ENCODE measurements around the gene EP400. TPM values are rescaled to one million over a fixed set of nuclear protein-coding genes. Genes with fewer than 3 reads are reported as not detected.

EP400 gene
- total RNA-seq, 1 donor from 2014 or later: 11.9 TPM

GRCh38 chr12:131941987-131942341 lies 7.8 kb upstream of the EP400 start:
- TF ChIP-seq, protein P1, sequence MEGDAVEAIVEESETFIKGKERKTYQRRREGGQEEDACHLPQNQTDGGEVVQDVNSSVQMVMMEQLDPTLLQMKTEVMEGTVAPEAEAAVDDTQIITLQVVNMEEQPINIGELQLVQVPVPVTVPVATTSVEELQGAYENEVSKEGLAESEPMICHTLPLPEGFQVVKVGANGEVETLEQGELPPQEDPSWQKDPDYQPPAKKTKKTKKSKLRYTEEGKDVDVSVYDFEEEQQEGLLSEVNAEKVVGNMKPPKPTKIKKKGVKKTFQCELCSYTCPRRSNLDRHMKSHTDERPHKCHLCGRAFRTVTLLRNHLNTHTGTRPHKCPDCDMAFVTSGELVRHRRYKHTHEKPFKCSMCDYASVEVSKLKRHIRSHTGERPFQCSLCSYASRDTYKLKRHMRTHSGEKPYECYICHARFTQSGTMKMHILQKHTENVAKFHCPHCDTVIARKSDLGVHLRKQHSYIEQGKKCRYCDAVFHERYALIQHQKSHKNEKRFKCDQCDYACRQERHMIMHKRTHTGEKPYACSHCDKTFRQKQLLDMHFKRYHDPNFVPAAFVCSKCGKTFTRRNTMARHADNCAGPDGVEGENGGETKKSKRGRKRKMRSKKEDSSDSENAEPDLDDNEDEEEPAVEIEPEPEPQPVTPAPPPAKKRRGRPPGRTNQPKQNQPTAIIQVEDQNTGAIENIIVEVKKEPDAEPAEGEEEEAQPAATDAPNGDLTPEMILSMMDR (conservative IDR thresholded peaks at IDR 0.05; ENCODE audit: low read depth, low read length): no peak

DNA sequence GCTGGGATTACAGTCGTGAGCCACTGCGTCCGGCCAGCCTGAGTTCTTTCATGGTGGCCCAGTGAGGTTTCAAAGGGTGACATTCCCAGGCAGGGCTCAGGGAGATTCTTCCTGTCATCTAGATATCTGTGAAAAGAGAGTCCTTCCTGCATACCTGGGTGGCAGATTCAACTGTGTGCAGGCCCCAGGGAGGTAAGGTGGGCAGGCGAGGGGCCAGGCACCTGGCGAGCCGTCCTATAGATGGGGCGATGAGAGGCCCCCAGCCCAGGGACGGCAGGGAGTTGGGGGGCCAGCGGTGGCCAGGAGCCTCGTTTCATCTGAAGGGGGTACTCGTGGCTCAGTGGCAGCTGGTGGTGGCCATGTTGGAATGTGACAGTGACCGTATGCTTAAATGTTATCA lies 7.1 kb upstream of the EP400 start:
- no peak for DNase-seq (ENCODE audit: low read depth)
- no peak overlapping the region for H3K4me3 ChIP-seq (ENCODE audit: low read depth, low read length)
- TF ChIP-seq, protein P1 (conservative IDR thresholded peaks at IDR 0.05; ENCODE audit: low read depth, low read length): no peak

More at GRCh38 chr12:131941987-131942341, 7.8 kb upstream of the EP400 start:
- no peak for DNase-seq (ENCODE audit: low read depth)
- no peak overlapping the region for H3K4me3 ChIP-seq (ENCODE audit: low read depth, low read length)

DNA sequence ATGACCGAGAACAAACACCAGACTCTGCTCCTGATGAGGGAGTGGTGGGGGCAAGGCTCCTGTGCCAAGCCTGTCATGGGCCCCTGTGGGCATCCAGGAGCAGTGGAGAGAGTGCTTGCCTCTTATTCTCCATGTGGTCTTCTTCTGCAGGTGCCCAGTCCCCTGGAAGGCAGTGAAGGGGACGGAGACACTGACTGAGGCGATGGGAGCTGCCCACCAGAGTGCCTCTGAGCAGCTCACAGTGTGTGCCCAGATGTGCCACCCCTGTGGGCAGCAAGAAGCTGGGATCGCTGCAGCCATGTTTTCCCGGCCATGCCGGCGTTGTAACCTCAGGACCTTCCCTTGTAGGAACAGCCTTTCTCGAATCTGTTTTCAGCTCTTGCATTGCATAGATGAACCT lies 6.4 kb upstream of the EP400 start:
- no peak for DNase-seq (ENCODE audit: low read depth)
- TF ChIP-seq, protein P1 (conservative IDR thresholded peaks at IDR 0.05; ENCODE audit: low read depth, low read length): no peak
- no peak overlapping the region for H3K4me3 ChIP-seq (ENCODE audit: low read depth, low read length)

DNA sequence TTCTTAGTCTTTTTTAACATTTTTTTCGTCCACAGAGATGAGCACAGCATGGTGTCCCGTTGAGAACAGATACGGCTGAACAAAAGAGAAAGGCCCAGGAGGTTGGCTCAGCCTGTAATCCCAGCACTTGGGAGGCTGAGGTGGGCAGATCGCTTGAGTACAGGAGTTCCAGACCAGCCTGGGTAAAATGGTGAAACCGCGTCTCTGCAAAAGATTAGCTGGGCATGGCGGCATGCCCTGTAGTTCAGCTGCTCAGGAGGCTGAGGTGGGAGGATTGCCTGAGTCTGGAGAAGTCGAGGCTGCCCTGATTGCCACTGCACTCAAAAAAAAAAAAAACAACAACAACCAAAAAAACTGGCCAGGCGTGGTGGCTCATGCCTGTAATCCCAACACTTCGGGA lies 5.9 kb upstream of the EP400 start:
- DNase-seq (ENCODE audit: low read depth): no peak
- H3K4me3 ChIP-seq (ENCODE audit: low read depth, low read length): no peak overlapping the region
- TF ChIP-seq, protein P1 (conservative IDR thresholded peaks at IDR 0.05; ENCODE audit: low read depth, low read length): no peak

DNA sequence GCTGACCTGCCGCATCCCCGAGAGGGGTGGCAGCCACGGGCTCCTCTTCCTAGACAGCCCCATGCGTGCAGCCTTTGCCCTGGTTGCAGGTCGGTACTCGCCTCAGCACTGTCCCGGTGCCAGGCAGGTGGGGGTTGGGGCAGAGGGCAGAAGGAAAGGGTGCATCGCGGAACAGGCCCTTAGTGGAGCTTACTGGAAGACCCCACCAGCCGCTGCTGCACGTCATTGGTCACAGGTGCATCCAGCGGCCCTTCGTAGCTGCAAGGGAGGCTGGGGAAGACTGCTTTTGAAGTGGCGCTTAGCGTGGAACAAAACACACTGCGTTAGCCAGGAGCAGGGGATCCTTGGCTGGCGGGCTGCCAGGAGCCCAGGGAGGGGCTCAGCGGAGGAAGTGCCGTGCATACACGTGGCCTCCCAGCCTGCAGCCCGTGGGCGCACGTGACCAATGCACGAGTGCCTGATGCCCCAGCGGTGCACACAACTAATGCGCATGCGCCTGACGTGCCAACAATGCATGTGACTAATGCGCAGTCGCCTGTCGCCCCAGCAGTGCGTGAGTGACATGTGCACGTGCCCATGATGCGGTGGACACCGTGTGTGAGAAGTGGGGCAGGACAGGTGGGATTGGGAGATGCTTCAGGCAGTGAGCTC lies 5.0 kb upstream of the EP400 start:
- no peak for DNase-seq (ENCODE audit: low read depth)
- no peak overlapping the region for H3K4me3 ChIP-seq (ENCODE audit: low read depth, low read length)
- TF ChIP-seq, protein P1 (conservative IDR thresholded peaks at IDR 0.05; ENCODE audit: low read depth, low read length): no peak

DNA sequence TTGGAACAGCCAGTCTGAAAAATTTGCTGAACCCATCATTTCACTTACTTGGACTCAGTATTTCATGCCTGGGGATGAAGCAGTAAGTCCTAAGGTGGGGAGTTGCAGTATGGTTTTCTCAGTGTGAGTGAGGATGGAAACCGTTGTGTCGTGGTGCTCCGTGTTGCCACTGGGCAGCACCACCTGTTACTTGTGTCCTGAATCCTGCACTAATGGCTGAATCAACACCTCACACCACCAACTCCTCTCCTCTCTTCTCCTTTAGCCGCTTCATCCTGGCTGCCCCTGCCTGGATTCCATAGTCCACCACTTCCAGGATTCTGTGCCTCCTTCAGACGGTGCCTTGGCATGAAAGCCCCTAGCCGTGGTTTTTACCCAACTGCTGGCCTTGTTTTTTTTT lies 3.0 kb upstream of the EP400 start:
- TF ChIP-seq, protein P1 (conservative IDR thresholded peaks at IDR 0.05; ENCODE audit: low read depth, low read length): no peak
- no peak overlapping the region for H3K4me3 ChIP-seq (ENCODE audit: low read depth, low read length)
- DNase-seq (ENCODE audit: low read depth): no peak

- H3K4me3 ChIP-seq (ENCODE audit: low read depth, low read length): no peak overlapping the region
- no peak for DNase-seq (ENCODE audit: low read depth)
- TF ChIP-seq, protein P1 (conservative IDR thresholded peaks at IDR 0.05; ENCODE audit: low read depth, low read length): no peak
Observed at GRCh38 chr12:131947482-131948027, 2.2 kb upstream of the EP400 start.
